Activated B cell treated with CpG ODN at 0.5 μM for 24 hours (primary cell): Measurements from ENCODE around the gene FAM209B. TPM values are rescaled to one million over a fixed set of nuclear protein-coding genes. Genes with fewer than 3 reads are reported as not detected.
"Not testable (repeated sequence)": the region's sequence is repeated elsewhere in the genome, so short reads cannot be mapped to it uniquely, and the experiment has no call there.

Experiments
- ATAC-seq: fragments of 200-7000 bp; cut with Tn5 transposase; one replicate; pipeline ENCODE4 v1.10.0; 2021; ENCODE audit warnings: low read depth, mild to moderate bottlenecking, moderate library complexity
- CTCF ChIA-PET: fragments of 350-600 bp; sonication (Branson Sonifier 250); formaldehyde crosslinking; loops from one replicate; lab custom pipeline; 2021; ENCODE audit warnings: antibody characterized with exemption; lab: Charles Lee
- POLR2A ChIA-PET: fragments of 350-600 bp; sonication (Branson Sonifier 250); formaldehyde crosslinking; loops from one replicate; lab custom pipeline; 2021; ENCODE audit warnings: antibody characterized with exemption; lab: Charles Lee
- DNase-seq: peaks from one replicate; pipeline ENCODE4 v3.0.0; 2022
- H3K27ac Mint-ChIP-seq: one replicate; pipeline ENCODE4 v1.8.0; 2020; ENCODE audit warnings: mixed read lengths
- H3K27me3 Mint-ChIP-seq: one replicate; pipeline ENCODE4 v1.8.0; 2021; ENCODE audit warnings: mixed read lengths
- H3K36me3 Mint-ChIP-seq: one replicate; pipeline ENCODE4 v1.8.0; 2021; ENCODE audit warnings: low read depth, mixed read lengths
- H3K4me1 Mint-ChIP-seq: one replicate; pipeline ENCODE4 v1.8.0; 2021; ENCODE audit warnings: mixed read lengths
- H3K4me3 Mint-ChIP-seq: one replicate; pipeline ENCODE4 v1.8.0; 2020; ENCODE audit warnings: mild to moderate bottlenecking, mixed read lengths
- H3K9me3 Mint-ChIP-seq: one replicate; pipeline ENCODE4 v1.8.0; 2020; ENCODE audit warnings: mixed read lengths
- CTCF ChIP-seq: fragments of 200-600 bp; IDR thresholded peaks from one replicate; pipeline ENCODE4 v1.8.0; 2022; ENCODE audit warnings: antibody characterized with exemption, mild to moderate bottlenecking
- intact Hi-C: fragments of 100-400 bp; cut with micrococcal nuclease; formaldehyde crosslinking; loops from one replicate; pipeline ENCODE4 v1.15.1; 2024
- total RNA-seq: library from RNA; stranded (reverse); gene quantifications from 2 replicates; pipeline ENCODE4 v1.2.3, GENCODE V29; 2022

The FAM209B gene
- total RNA-seq, 1 donor from 2014 or later = 1.5 TPM

GRCh38 chr20:56520180-56520579 is 12.9 kb upstream of the FAM209B start:
- no peak for DNase-seq
- H3K36me3 Mint-ChIP-seq = peaks cover 70% of the 10 kb centered on the region

GRCh38 chr20:56520746-56521354 is 12.2 kb upstream of the FAM209B start:
- ATAC-seq, POLR2A ChIA-PET, H3K27me3 Mint-ChIP-seq, intact Hi-C loops, H3K4me3 Mint-ChIP-seq, CTCF ChIA-PET, DNase-seq, H3K4me1 Mint-ChIP-seq, H3K27ac Mint-ChIP-seq: not testable (repeated sequence)
- Mint-ChIP-seq H3K36me3 (peaks cover 64% of the 10 kb centered on the region), H3K9me3 (peaks cover 19% of the 10 kb centered on the region)

More at GRCh38 chr20:56520180-56520579, 12.9 kb upstream of the FAM209B start:
- no peak overlapping the region for H3K4me3 Mint-ChIP-seq
- no peak overlapping the region for H3K27ac Mint-ChIP-seq
- peaks cover 19% of the 10 kb centered on the region for H3K9me3 Mint-ChIP-seq
- ChIA-PET POLR2A (no interaction called here), CTCF (no interaction called here)
- intact Hi-C loops = no loop called here
- no peaks in the 10 kb centered on the region for H3K27me3 Mint-ChIP-seq
- TF ChIP-seq CTCF = no peak
- no peak for ATAC-seq
- no peaks in the 10 kb centered on the region for H3K4me1 Mint-ChIP-seq

GRCh38 chr20:56522311-56522710 is 10.7 kb upstream of the FAM209B start:
- Mint-ChIP-seq H3K4me3 (no peak overlapping the region), H3K4me1 (no peaks in the 10 kb centered on the region), H3K9me3 (peaks cover 19% of the 10 kb centered on the region), H3K27me3 (no peaks in the 10 kb centered on the region), H3K27ac (no peak overlapping the region), H3K36me3 (peaks cover 49% of the 10 kb centered on the region)
- no peak for ATAC-seq
- intact Hi-C loops = no loop called here
- TF ChIP-seq CTCF = no peak
- ChIA-PET CTCF (no interaction called here), POLR2A (no interaction called here)
- DNase-seq = no peak

- H3K4me1 Mint-ChIP-seq, H3K27ac Mint-ChIP-seq, H3K27me3 Mint-ChIP-seq, DNase-seq, ATAC-seq, H3K4me3 Mint-ChIP-seq, H3K9me3 Mint-ChIP-seq, CTCF ChIA-PET, intact Hi-C loops: not testable (repeated sequence)
- peaks cover 29% of the 10 kb centered on the region for H3K36me3 Mint-ChIP-seq
- POLR2A ChIA-PET = interaction anchor here (0.7 kb wide), 1 partner anchor 42 kb away, joined by 4 read pairs; no protein-coding TSS in a partner anchor
Observed at GRCh38 chr20:56524444-56524843, 8.6 kb upstream of the FAM209B start, which contains the start of gene FAM209A. Gene FAM209A, plus strand, starts transcription at chr20:56524744. Its CDS starts 65 bp downstream, at chr20:56524809.

- no peak for ATAC-seq
- no peak for TF ChIP-seq CTCF
Observed at GRCh38 chr20:56527521-56527920, 5.5 kb upstream of the FAM209B start.

GRCh38 chr20:56537997-56538396 is 5.0 kb downstream of the FAM209B start:
- ChIA-PET POLR2A (no interaction called here), CTCF (no interaction called here)
- no peaks in the 10 kb centered on the region for H3K4me1 Mint-ChIP-seq
- no peak for ATAC-seq
- DNase-seq = no peak
- no peaks in the 10 kb centered on the region for H3K27me3 Mint-ChIP-seq
- intact Hi-C loops = no loop called here
- no peak overlapping the region for H3K27ac Mint-ChIP-seq
- no peaks in the 10 kb centered on the region for H3K9me3 Mint-ChIP-seq
- TF ChIP-seq CTCF = no peak
- H3K36me3 Mint-ChIP-seq = peaks cover 4% of the 10 kb centered on the region
- H3K4me3 Mint-ChIP-seq = no peak overlapping the region

More at GRCh38 chr20:56527521-56527920, 5.5 kb upstream of the FAM209B start:
- no peak overlapping the region for H3K4me3 Mint-ChIP-seq
- ChIA-PET POLR2A (no interaction called here), CTCF (no interaction called here)
- H3K27me3 Mint-ChIP-seq = no peaks in the 10 kb centered on the region
- no peaks in the 10 kb centered on the region for H3K4me1 Mint-ChIP-seq
- peaks cover 2% of the 10 kb centered on the region for H3K36me3 Mint-ChIP-seq
- DNase-seq = no peak
- intact Hi-C loops = no loop called here
- H3K9me3 Mint-ChIP-seq = no peaks in the 10 kb centered on the region
- H3K27ac Mint-ChIP-seq = no peak overlapping the region
